Measurements from ENCODE around the gene ZNF2.
"Not testable (repeated sequence)": the region's sequence is repeated elsewhere in the genome, so short reads cannot be mapped to it uniquely, and the experiment has no call there.

The ZNF2 gene

DNA sequence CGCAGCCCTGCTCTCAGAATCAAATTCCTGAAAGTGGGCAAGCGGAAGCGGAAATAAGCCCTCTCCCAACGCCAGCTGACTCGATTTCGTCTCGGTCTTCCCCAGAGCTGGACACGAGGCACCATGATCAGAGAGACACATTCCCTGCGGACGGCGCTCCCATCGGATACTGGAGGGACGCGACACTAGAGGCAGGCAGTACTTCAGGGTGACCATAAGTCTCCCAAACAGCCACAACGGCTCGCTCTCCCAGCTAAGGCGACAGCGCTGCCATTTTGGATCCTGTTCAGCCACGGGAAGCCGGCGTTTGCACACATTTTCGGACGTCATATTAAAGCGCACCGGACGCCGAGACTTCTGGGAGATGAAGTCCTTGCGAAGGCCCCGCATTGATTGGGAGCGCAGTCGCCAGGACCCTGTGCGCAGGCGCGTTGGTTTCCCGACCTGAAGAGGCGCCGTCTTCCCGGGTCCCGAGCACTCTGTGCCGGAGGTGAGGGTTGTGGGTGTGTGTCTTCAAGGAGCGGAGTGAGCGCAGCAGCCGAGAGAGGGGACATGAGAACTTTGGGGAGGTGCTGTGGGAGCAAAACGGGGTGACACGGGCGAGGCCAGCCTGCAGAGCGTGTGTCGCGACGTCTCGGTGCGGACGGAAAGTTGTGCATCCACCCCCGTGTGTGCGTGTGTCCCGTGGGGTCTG, at the start of gene ZNF2:
ZNF2 (plus strand) TSS at position 439 of the 694 bp plus-strand sequence. CDS start 10,418 bp downstream, outside the sequence.
- DNase-seq = peak; percentile 79

DNA sequence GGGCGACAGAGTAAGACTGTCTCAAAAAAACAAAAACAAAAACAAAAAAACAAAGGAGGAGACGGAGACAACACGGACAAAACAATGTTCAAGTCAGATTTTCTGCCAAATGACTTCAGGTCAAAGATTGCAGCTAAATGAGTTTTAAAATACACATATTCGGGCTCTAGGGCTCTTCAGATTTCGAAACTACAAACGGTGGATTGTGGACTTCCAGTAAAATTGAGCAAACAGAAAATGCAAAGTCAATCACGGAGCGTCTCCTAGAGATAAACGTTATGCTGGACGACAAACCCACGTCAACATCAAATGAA, 44.6 kb upstream of the ZNF2 start:
- no peak for DNase-seq

DNA sequence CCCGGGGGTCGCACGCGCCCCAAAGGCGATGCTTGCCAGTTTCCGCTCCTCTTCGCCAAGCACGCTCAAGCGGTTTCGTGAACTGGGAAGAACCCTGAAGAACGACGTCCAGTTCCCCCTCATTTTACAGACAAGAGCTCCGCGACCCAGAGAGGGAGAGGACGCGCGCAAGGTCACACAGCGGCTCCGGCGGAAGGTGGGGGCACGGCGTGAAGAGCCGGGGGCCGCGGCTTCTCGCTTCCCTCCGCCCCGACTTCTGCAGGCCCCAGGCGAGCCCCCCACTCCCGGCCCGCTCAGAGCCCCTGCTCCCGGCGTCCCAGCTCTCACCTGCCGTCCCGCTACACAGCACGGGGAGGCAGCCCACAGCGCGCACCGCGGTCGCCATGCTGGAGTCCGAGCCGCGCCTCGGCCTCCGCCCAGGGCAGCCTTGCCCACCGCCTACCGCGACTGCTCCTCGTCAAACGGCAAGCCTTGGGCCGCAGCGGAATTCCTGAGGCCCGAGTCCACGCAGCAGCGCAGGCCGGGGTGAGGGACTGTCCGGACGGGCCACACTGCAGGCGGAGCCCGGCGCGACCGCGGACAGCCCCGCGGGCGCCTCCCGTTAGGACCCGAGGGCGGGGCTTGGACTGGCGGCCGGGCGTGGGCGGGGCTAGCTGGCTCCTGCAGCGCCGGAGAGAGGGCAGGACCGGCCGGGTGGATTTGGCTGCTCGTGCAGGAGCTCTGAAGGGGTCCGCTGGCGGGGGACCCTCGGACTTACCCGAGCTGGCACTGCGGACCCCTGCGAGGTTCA, 44.0 kb upstream of the ZNF2 start, which contains the start of gene MRPS5:
MRPS5 (minus strand) TSS at position 402 of the 790 bp plus-strand sequence; CDS start at position 385, 17 bp downstream.
- DNase-seq = no peak

DNA sequence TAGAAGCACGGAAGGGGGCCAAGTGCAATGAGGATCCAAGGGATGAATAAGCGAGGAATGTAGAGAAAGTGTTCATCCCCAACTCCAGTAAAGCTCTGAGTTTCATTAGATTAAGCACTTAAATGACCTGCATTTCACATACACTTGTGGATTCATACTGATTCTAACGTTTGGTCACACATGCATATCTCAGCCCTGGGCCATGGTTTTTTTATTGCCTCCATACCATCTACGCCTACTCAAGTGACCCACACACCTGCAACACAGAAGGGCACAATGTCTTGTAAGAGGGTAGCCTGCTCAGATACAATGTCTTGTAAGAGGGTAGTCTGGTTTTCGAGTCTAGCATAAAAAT, 43.4 kb upstream of the ZNF2 start:
- no peak for DNase-seq

DNA sequence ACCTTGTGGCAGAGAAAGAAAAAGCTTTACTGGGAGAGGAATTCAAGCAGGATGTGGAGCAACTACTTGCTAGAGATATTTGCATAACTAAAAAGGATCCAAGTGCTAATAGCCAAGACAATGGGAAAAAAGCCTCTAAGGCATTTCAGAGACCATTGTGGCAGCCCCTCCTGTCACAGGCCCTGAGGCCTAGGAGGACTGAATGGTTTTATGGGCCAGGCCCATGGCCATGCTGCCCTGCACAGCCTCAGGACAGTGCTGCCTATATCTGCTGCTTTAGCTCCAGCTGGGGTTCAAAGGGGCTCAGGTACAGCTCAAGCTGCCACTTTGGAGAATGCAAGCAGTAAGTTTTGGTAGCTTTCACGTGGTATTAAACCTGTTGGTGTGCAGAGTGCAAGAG, 26.9 kb upstream of the ZNF2 start:
- no peak for DNase-seq

DNA sequence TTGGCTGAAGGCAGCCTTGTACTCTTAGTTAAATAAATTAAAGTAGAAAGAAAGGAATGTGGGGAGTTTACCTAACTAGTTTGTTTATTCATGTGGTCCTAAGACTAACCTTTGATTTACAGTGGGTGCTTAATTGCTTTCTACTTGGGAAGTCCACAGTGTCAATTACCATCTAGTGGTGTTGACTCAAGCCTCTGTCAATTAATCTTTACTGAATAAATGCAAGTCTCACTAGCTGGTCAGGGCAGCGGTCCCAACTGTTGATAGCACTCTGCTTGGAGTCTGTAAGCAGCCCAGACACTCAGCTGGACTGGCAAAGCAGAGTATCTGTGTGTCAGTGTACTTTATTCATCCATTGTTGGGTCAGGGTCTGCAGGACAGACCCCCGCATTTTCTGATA, 21.8 kb upstream of the ZNF2 start:
- no peak for DNase-seq

DNA sequence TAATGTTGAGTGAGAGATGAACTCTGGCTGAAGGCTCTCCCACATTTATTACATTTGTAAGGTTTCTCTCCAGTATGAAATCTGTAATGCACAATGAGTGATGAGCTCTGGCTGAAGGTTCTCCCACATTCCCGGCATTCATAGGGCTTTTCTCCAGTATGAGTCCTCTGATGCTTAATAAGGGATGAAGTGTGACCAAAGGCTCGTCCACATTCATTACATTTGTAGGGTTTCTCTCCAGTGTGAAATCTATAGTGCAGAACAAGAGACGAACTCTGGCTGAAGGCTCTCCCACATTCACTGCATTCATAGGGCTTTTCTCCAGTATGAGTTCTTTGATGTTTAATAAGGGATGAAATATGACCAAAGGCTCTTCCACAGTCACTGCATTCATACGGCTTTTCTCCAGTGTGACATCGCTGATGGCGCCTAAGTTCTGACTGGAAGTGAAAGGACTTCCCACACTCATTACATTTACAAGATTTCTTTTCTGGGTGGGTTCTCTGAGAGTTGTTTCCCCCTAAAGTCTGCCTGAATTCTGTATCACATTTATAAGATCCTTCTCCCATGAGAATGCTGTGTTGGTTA, 16.1 kb upstream of the ZNF2 start:
- DNase-seq = no peak

DNA sequence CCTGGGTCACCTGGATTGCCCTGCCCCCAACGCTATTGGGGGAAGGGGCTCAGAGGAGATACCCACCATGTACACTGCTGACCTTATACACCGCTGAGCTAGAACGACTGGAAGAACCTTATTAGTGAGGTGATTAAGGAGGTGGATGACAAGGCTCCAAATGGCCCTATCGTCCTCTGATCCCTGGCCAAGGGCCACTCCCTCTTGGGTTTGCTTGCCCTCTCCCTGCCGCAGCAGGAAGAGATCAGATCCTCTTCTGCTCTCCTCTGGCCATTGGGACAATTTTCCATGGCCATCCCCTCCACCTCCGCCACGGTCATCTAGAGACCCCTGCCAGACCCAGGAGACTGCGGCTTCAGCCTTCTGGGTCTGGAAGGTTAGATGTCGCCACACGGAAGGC, 7.2 kb upstream of the ZNF2 start:
- DNase-seq = no peak

DNA sequence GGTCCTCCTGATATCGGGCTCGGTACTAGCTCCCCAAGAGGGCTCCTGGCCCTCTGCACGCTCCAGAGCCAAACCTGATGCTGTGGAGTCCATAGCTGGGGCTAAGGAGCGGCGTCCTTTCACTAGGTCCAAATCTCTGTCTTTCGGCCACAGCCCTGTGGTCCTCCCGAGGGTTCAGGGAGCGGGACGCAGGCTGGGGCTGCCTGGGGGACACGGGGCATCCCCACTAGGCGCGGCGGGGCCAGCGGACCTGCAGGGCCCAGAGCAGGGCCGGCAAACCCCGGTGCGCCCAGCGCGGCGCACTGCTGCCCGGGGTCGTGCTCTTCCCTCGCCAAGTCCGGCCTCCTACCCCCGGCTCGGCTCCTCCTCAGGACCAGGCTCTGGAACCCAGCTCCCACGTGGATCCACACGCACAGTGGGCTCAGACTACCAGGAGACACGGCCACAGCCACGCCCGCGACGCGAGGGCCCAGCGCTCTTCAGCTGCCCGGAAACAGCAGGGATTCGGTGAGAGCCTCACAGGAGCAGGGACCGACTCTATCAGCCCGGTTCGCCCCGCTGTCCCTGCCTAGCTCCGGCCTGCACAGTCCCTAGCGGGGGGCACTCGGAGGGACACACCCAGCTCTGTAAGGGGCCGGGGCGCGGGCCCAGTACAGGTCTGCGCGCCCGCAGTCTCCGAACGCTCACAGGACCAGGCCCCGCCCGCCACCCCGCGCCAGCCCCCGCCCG, 6.6 kb upstream of the ZNF2 start:
- DNase-seq = no peak

DNA sequence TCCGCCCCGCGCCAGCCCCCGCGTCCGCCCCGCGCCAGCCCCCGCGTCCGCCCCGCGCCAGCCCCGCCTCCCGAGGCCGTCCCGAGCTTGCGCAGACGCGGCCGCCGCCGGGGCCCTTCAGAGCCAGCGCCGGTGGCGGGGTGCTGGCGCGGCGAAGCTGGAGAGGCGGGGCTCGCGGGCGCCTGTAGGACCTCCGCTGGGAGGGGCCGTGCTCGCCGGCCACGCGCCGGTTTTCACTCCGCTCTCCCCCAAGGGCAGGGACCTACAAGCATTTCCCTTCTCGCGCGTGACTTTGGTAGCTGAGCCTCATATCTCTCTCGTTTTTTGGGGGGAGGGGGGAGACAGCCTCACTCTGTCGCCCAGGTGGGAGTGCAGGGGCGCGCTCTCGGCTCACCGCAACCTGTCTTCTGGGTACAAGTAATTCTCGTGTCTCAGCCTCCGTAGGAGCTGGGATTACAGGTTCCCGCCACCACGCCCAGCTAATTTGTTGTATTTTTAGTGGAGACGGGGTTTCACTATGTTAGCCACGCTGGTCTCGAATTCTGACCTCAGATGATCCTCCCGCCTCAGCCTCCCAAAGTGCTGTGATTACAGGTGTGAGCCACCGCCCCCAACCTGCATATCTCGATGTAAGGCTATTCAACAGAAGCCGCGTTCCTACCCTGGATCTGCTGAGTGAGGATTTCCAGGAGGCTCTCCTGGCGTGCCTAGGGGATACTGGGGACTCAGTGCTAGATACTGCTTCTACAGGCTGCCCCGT, 5.7 kb upstream of the ZNF2 start, which contains the start of gene ZNF514:
ZNF514 (minus strand) TSS at position 159 of the 760 bp plus-strand sequence. CDS start 6,595 bp downstream, outside the sequence.
- DNase-seq = peak; percentile 2

DNA sequence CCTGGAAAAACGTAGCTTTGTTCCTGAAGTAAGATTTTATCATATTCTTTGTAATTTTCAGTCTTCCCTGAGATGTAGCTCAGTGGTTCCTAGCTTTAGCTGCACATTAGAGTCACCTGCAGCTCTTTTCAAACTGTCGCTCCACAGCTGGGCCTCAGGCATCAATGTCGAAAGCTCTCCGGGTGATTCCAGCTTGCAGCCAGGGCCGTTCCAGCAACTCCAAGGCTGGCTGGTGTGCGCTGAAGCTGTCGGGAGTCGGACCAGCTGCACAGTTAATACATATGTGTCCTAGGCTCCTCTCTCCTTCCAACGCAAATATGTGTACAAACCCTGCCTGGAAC, 609 bp upstream of the ZNF2 start:
- DNase-seq = no peak

DNA sequence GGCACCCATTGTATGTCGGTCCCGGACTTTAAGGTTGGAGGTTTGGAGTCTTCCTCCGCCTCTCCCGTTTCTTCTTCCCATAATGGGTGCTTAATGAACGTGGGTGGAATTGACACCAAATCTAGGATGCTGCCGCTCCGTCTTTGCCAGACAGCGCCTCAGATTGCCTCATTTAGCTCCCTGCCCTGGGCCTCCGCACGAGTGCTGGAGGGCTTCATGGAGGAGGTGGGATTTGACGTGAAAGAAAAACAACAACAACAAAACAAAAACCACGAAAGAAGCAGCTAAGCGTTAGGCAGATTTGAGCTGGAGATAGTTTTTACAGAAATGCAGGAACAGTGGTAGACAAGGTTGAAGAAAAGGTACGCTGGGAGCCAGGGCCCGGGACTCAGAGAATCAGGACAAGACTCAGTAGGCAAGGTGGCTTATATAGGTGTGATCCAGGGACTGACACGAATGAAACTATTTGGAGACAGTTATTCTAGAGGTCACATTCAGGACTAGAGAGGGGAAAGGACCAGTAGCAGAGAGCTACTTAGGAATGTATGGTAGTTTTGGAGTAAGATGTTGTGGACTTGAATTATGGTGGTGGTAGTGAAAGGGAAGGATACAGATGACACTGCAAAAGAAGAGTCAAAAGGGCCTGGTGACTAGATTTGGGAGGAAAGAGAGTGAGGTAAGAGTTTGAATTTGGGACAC, 605 bp downstream of the ZNF2 start:
- no peak for DNase-seq

DNA sequence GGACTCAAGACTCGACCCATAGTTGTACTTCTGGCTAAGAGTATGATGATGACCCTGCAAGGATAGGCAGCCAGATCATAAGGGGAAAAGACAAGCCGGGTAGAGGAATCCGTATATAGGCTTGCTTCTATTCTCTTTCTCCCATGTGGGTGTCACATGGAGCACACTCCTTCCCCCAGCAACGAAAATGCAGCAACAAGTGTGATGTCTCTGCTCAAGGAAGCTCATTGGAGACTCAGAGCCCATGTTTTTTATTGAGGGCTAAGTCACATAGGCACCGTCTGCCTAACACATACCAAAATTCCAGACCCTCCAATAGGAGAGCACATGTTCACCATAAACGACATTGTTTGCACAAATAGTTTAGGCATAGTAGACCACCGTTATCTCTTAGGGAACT, 6.3 kb downstream of the ZNF2 start:
- no peak for DNase-seq

DNA sequence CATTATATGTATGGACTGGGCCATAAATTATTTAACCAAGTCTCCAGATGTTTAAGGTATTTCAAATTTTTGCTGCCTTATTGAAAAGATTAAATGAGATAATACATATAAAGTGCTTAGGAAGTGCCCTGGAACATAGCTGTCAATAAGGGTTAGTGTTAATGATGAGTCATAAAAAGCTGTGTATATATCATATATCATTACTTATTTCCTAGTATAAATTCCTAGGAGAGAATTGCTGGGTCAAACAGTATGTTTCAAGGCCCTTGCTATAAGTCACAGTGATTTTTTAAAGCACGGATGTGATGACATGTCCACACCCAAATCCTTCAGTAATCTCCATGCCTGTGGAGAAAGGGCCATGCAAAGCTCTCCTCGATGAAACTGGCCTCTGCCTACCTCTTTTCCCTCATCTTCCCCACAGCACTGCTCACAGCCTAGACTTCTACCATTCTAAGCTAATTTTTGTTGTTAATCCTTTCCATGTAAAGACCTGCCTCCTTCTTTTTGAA, 8.5 kb downstream of the ZNF2 start:
- no peak for DNase-seq

DNA sequence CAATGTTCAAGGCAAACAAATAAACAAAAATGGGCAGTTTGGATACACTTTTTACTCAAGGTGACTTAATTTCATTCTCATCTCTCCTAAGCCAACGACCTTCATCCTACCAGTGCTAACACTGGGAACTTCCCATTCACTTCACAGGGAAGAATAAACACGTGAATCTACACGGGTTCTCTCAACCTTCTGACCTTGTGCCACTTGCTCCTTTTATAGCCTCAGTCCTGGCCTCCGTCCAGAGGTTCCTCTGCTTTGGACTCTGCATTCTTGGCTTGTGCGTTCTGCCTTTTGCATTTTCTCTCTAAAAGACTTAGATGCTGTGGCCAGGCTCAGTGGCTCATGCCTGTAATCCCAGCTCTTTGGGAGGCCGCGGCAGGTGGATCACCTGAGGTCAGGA, 13.8 kb downstream of the ZNF2 start:
- DNase-seq = no peak

DNA sequence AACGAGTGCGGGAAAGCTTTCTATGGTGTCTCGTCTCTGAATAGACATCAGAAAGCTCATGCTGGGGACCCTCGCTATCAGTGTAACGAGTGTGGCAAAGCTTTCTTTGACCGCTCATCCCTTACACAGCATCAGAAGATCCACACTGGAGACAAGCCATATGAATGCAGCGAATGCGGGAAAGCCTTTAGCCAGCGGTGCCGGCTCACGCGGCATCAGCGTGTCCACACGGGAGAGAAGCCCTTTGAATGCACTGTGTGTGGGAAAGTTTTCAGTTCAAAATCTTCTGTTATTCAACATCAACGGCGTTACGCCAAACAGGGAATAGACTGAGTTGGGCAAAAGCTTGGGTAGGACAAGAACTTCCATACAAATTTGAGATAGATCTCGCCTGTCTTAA, 16.2 kb downstream of the ZNF2 start:
- no peak for DNase-seq

DNA sequence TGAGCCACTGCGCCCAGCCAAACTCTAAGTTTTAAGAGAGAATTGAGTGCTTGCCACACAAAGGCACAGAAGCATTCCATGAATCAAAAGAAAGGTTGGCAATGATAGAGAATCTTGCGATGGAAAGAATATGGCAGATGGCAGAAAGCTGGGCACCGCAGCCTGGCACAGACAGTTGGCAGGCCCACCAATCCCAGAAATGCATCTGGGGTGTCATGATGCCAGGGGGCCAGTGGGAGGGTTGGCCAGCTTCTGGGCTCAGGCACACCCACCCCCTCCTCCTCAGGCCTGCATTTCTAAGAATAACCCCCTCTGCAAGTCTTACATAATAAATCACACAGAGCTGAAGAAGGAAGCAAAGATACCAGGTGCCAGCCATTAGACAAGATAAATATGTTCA, 19.6 kb downstream of the ZNF2 start:
- DNase-seq = no peak

DNA sequence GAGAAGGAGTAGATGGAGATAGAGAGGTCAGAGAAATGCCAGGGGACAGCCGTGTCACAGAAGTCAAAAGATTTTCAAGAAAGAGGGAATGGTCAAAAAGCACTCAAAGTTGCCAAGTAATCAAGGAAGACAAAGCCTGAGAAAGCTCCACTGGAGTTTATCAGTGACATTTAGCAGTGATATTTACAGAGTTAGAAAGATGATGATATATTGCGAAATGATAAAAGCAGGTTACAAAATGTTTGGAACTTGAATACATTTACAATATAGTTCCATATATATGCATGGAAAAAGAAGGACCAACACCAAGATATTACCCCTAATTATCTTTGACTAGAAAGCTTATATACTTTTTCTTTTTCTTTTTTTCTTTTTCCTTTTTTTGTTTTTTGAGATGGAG, 20.4 kb downstream of the ZNF2 start:
- no peak for DNase-seq

DNA sequence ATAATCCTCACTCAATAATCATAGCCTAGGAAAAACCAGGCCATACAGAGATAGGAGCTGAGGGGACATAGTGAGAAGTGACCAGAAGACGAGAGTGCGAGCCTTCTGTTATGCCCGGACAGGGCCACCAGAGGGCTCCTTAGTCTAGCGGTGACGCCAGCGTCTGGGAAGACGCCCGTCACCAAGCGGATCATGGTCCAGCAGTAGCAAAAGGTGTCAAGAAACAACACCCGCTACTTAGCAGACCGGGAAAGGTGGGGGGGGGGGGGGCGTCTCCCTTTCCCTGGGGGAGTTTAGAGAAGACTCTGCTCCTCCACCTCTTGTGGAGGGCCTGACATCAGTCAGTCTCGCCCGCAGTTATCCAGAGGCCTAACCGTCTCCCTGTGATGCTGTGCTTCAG, 27.3 kb downstream of the ZNF2 start:
- DNase-seq = not testable (repeated sequence)

DNA sequence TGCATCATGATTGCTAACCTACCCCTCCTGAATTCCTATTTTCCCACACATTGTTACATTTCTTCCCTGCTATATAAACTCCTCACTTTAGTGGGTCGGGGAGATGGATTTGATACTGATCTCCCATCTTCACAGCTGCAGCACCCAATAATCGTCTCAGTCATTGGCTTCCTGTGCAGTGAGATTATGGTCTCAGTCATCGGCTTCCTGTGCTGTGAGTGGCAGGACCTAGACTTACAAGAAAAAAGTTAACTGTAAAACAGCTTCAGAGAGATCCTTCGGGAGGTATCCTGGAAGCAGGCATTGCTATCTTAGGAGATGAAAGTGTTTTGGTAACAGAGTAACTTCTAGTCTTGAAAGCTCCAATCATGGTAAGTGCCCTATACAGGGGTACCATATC, 38.3 kb downstream of the ZNF2 start:
- DNase-seq = no peak

DNA sequence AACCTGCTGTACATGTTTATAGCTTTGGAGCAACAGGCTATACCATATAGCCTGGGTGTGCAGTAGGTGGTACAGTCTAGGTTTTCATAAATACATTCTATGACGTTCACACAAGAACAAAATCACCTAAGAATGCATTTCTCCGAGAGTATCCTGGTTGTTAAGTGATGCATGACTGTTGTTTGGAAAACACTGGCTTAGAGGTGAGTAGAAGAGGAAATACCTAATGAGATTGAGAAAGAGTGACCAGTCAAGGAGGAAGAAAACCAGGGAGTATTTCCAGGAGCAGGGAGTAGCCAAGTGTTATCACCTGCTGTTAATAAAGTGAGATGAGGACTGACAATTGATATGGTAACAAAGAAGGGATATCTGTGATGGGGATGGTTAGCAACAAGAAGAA, 38.8 kb downstream of the ZNF2 start:
- no peak for DNase-seq

DNA sequence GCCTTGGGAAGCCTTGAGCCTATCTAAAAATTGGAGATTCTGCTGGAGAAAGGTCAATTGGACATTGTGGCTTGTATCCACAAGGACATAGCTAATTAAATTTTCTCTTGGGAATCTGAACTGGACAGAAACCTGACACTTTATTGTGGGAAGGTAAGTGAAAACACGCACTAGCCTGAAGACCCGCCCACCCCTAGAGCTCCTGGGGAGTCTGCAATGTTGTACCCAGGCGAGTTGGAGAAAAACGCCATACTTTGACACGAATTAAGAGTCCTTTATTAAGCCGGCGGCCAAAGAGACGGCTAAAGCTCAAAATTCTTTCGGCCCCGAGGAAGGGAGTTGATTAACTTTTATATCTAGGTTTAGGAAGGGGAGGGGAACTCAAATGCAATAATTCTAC, 40.5 kb downstream of the ZNF2 start:
- no peak for DNase-seq

All from NCI-H1436 treated with DMSO at 0.1 percent for 48 hours (cell line).